Karpas-422 (cell line): Measurements from ENCODE around the gene TM2D1. TPM values are rescaled to one million over a fixed set of nuclear protein-coding genes. Genes with fewer than 3 reads are reported as not detected.
"Not testable (repeated sequence)": the region's sequence is repeated elsewhere in the genome, so short reads cannot be mapped to it uniquely, and the experiment has no call there.

Experiments
- DNase-seq: peaks from one replicate; pipeline ENCODE4 v3.0.0-alpha.2; 2015
- H2AFZ ChIP-seq: fragments of 200-600 bp; sonication (generic); 2 replicates; pipeline ENCODE4 v1.6.1; 2014; ENCODE audit warnings: antibody characterized with exemption, low read length, mixed read lengths
- H3K27ac ChIP-seq: fragments of 200-600 bp; sonication (generic); 2 replicates; pipeline ENCODE4 v1.5.1; 2014; ENCODE audit warnings: mild to moderate bottlenecking, low read length, moderate library complexity
- H3K27me3 ChIP-seq: fragments of 200-600 bp; sonication (generic); 2 replicates; pipeline ENCODE4 v1.6.1; 2014; ENCODE audit warnings: low read length, mixed read lengths
- H3K36me3 ChIP-seq: fragments of 200-600 bp; sonication (generic); 2 replicates; pipeline ENCODE4 v1.6.1; 2014; ENCODE audit warnings: low read length, mixed read lengths; ENCODE audit not compliant: insufficient read depth
- H3K4me1 ChIP-seq: fragments of 200-600 bp; sonication (generic); 2 replicates; pipeline ENCODE4 v1.6.1; 2014; ENCODE audit warnings: mild to moderate bottlenecking, low read length, mixed read lengths
- H3K4me2 ChIP-seq: fragments of 200-600 bp; sonication (generic); 2 replicates; pipeline ENCODE4 v1.6.1; 2014; ENCODE audit warnings: low read length, low read depth, mild to moderate bottlenecking; ENCODE audit not compliant: poor library complexity, severe bottlenecking
- H3K4me3 ChIP-seq: fragments of 200-600 bp; sonication (generic); 2 replicates; pipeline ENCODE4 v1.5.1; 2014; ENCODE audit warnings: mild to moderate bottlenecking, antibody characterized with exemption, low read length, mixed read lengths
- H3K79me2 ChIP-seq: fragments of 200-600 bp; sonication (generic); 2 replicates; pipeline ENCODE4 v1.6.1; 2014; ENCODE audit warnings: mild to moderate bottlenecking, low read length, mixed read lengths
- H3K9ac ChIP-seq: fragments of 200-600 bp; sonication (generic); 2 replicates; pipeline ENCODE4 v1.6.0; 2014; ENCODE audit warnings: low read length
- H3K9me2 ChIP-seq: fragments of 200-600 bp; sonication (generic), shearing (Covaris generic); replicated peaks from 2 replicates; pipeline ENCODE4 v1.6.0; 2014; ENCODE audit warnings: mild to moderate bottlenecking, low read length, moderate library complexity; ENCODE audit not compliant: insufficient read depth
- H3K9me3 ChIP-seq: fragments of 300-700, 200-600 bp; sonication (generic); 2 replicates; pipeline ENCODE4 v1.6.1; 2014; ENCODE audit warnings: low read length, mixed read lengths
- H4K20me1 ChIP-seq: fragments of 200-600 bp; sonication (generic); 2 replicates; pipeline ENCODE4 v1.6.1; 2014; ENCODE audit warnings: mild to moderate bottlenecking, antibody characterized with exemption, low read length, low read depth; ENCODE audit not compliant: insufficient read depth
- total RNA-seq: library from RNA; depleted of rRNA; stranded (reverse); fragments of >200 nt; shearing (Covaris generic); gene quantifications from 2 replicates; pipeline ENCODE4 v1.2.3, GENCODE V29; 2014; ENCODE audit warnings: low replicate concordance

The TM2D1 gene
- total RNA-seq, 1 experiment from 2014 or later: 67.3 TPM

- Histone ChIP-seq H2AFZ (no peak overlapping the region), H3K9me2 (no peaks in the 10 kb centered on the region), H3K9me3 (no peaks in the 10 kb centered on the region), H3K79me2 (peaks cover 64% of the 10 kb centered on the region), H3K4me2 (no peak overlapping the region), H3K9ac (no peak overlapping the region), H3K4me1 (no peaks in the 10 kb centered on the region), H3K27ac (no peak overlapping the region), H3K4me3 (no peak overlapping the region), H3K27me3 (no peaks in the 10 kb centered on the region), H4K20me1 (0 out of 2 replicates have a peak, but pooled peaks cover 5% of the 10 kb centered on the region), H3K36me3 (peaks cover 19% of the 10 kb centered on the region; the same call in 1 of the 2 replicates)
- no peak for DNase-seq
These were observed 15.7 kb downstream of the TM2D1 start for GRCh38 chr1:61708953-61709907.

GRCh38 chr1:61699911-61700851, 24.8 kb downstream of the TM2D1 start:
- Histone ChIP-seq H4K20me1 (no peaks in the 10 kb centered on the region), H3K79me2 (peaks cover 3% of the 10 kb centered on the region; the same call in 1 of the 2 replicates), H3K27ac (no peak overlapping the region), H3K4me3 (no peak overlapping the region), H3K4me1 (no peaks in the 10 kb centered on the region), H3K9me2 (no peaks in the 10 kb centered on the region; the same call in 1 of the 2 replicates), H3K27me3 (no peaks in the 10 kb centered on the region), H3K36me3 (peaks cover 27% of the 10 kb centered on the region; the same call in 1 of the 2 replicates), H3K4me2 (no peak overlapping the region), H3K9ac (no peak overlapping the region), H3K9me3 (no peaks in the 10 kb centered on the region), H2AFZ (no peak overlapping the region)
- no peak for DNase-seq

GRCh38 chr1:61692155-61692800, 32.7 kb downstream of the TM2D1 start:
- Histone ChIP-seq H3K27ac (no peak overlapping the region), H2AFZ (no peak overlapping the region), H3K9me3 (no peaks in the 10 kb centered on the region), H3K9ac (no peak overlapping the region), H4K20me1 (no peaks in the 10 kb centered on the region), H3K27me3 (no peaks in the 10 kb centered on the region), H3K9me2 (no peaks in the 10 kb centered on the region; the same call in 1 of the 2 replicates), H3K4me3 (no peak overlapping the region), H3K36me3 (peaks cover 17% of the 10 kb centered on the region), H3K4me1 (no peaks in the 10 kb centered on the region), H3K4me2 (no peak overlapping the region), H3K79me2 (no peaks in the 10 kb centered on the region)
- DNase-seq: no peak

GRCh38 chr1:61687901-61688300, 37.0 kb downstream of the TM2D1 start:
- Histone ChIP-seq H3K4me3 (no peak overlapping the region), H3K27ac (no peak overlapping the region), H2AFZ (no peak overlapping the region), H3K9me2 (no peaks in the 10 kb centered on the region), H3K4me2 (no peak overlapping the region), H3K9me3 (no peaks in the 10 kb centered on the region), H4K20me1 (no peaks in the 10 kb centered on the region), H3K79me2 (no peaks in the 10 kb centered on the region), H3K27me3 (no peaks in the 10 kb centered on the region), H3K9ac (no peak overlapping the region), H3K4me1 (no peaks in the 10 kb centered on the region), H3K36me3 (peaks cover 9% of the 10 kb centered on the region; the same call in 1 of the 2 replicates)
- no peak for DNase-seq

GRCh38 chr1:61682891-61683290, 42.0 kb downstream of the TM2D1 start:
- Histone ChIP-seq H3K4me1 (no peaks in the 10 kb centered on the region), H3K27ac (no peak overlapping the region), H3K9me2 (no peaks in the 10 kb centered on the region), H3K36me3 (peaks cover 18% of the 10 kb centered on the region; the same call in 1 of the 2 replicates), H4K20me1 (no peaks in the 10 kb centered on the region), H3K27me3 (no peaks in the 10 kb centered on the region), H3K4me2 (no peak overlapping the region), H3K9me3 (no peaks in the 10 kb centered on the region), H2AFZ (no peak overlapping the region), H3K9ac (no peak overlapping the region), H3K79me2 (no peaks in the 10 kb centered on the region), H3K4me3 (no peak overlapping the region)
- DNase-seq: no peak

- Histone ChIP-seq H3K4me1 (no peaks in the 10 kb centered on the region), H3K27me3 (no peaks in the 10 kb centered on the region), H3K36me3 (peaks cover 13% of the 10 kb centered on the region; the same call in 1 of the 2 replicates), H3K4me2 (no peak overlapping the region), H4K20me1 (no peaks in the 10 kb centered on the region), H3K79me2 (no peaks in the 10 kb centered on the region), H3K9me3 (no peaks in the 10 kb centered on the region), H3K4me3 (no peak overlapping the region), H2AFZ (no peak overlapping the region), H3K27ac (no peak overlapping the region), H3K9ac (no peak overlapping the region), H3K9me2 (no peaks in the 10 kb centered on the region)
- DNase-seq: no peak
These were observed 44.4 kb downstream of the TM2D1 start for GRCh38 chr1:61680500-61680899.

GRCh38 chr1:61676881-61677280, 48.1 kb downstream of the TM2D1 start:
- not testable (repeated sequence) for H3K27me3 ChIP-seq, H2AFZ ChIP-seq, H3K9me2 ChIP-seq, H4K20me1 ChIP-seq, H3K9ac ChIP-seq, H3K79me2 ChIP-seq, H3K4me3 ChIP-seq, H3K27ac ChIP-seq, H3K9me3 ChIP-seq, H3K4me2 ChIP-seq, H3K4me1 ChIP-seq, DNase-seq
- peaks cover 13% of the 10 kb centered on the region; the same call in 1 of the 2 replicates for H3K36me3 ChIP-seq
